HS-5 (cell line): ENCODE measurements around the gene HES5.

ENCODE experiments used
- DNase-seq: peaks from one replicate; pipeline ENCODE4 v3.0.0-alpha.2; 2012; ENCODE audit warnings: low read depth

Gene HES5

GRCh38 chr1:2499986-2500596 is 30.0 kb downstream of the HES5 start:
- DNase-seq = no peak

GRCh38 chr1:2499260-2499659 is 30.8 kb downstream of the HES5 start:
- DNase-seq = no peak

- no peak for DNase-seq
Observed at GRCh38 chr1:2498648-2499047, 31.4 kb downstream of the HES5 start.

GRCh38 chr1:2497891-2498290 is 32.2 kb downstream of the HES5 start:
- no peak for DNase-seq

- no peak for DNase-seq
Observed at GRCh38 chr1:2496746-2497145, 33.3 kb downstream of the HES5 start.

- DNase-seq = no peak
Observed at GRCh38 chr1:2496087-2496622, 33.9 kb downstream of the HES5 start.

GRCh38 chr1:2495546-2495945 is 34.5 kb downstream of the HES5 start:
- DNase-seq = no peak

- no peak for DNase-seq
Observed at GRCh38 chr1:2495026-2495425, 35.0 kb downstream of the HES5 start.

- peak; percentile 73 for DNase-seq
Observed at GRCh38 chr1:2494323-2494693, 35.8 kb downstream of the HES5 start.

GRCh38 chr1:2493691-2494322 is 36.3 kb downstream of the HES5 start:
- DNase-seq = no peak

- DNase-seq = no peak
Observed at GRCh38 chr1:2493218-2493617, 36.8 kb downstream of the HES5 start.

- DNase-seq = no peak
Observed at GRCh38 chr1:2492091-2492490, 38.0 kb downstream of the HES5 start.

GRCh38 chr1:2489615-2490014 is 40.4 kb downstream of the HES5 start:
- no peak for DNase-seq

GRCh38 chr1:2488688-2489087 is 41.4 kb downstream of the HES5 start:
- no peak for DNase-seq

GRCh38 chr1:2486558-2486957 is 43.5 kb downstream of the HES5 start:
- DNase-seq = no peak

- no peak for DNase-seq
Observed at GRCh38 chr1:2486041-2486440, 44.0 kb downstream of the HES5 start.

- no peak for DNase-seq
Observed at GRCh38 chr1:2483970-2484369, 46.1 kb downstream of the HES5 start.

- no peak for DNase-seq
Observed at GRCh38 chr1:2483026-2483425, 47.0 kb downstream of the HES5 start.

- no peak for DNase-seq
Observed at GRCh38 chr1:2482588-2482987, 47.5 kb downstream of the HES5 start.

GRCh38 chr1:2481885-2482284 is 48.2 kb downstream of the HES5 start:
- no peak for DNase-seq

GRCh38 chr1:2480986-2481364 is 49.1 kb downstream of the HES5 start:
- no peak for DNase-seq

GRCh38 chr1:2480236-2480985 is 49.7 kb downstream of the HES5 start:
- DNase-seq = no peak

GRCh38 chr1:2479618-2480017 is 50.4 kb downstream of the HES5 start:
- DNase-seq = no peak
